GM12873 (cell line): Measurements from ENCODE around the gene CCDC7.

Experiments used
- TF ChIP-seq, protein P1 (sequence below): IDR thresholded peaks from 2 replicates; pipeline ENCODE4 v1.5.1; 2012; ENCODE audit warnings: low read depth, mild to moderate bottlenecking, moderate library complexity, low read length, control low read depth; ENCODE audit not compliant: insufficient read depth; ENCODE audit errors: missing control alignments

CCDC7 gene

DNA sequence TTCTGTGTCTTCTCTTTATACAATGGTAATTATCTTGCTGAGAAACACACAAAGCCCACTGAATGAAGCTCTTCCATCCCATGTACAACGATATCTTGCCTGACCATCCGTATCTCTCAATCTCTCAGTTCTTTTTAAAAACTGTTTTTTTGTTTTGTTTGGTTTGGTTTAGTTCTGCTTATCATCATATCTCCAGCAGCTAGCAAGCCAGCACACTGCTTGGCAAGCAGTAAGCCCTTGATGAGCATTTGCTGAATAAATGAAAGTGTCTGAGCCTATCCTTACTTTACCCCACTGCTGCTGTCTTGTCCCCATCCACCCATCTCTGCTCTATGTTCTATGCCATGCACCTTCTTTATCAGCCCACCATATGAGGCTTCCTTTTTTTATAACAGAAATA, 477.9 kb downstream of the CCDC7 start:
- TF ChIP-seq, protein P1, sequence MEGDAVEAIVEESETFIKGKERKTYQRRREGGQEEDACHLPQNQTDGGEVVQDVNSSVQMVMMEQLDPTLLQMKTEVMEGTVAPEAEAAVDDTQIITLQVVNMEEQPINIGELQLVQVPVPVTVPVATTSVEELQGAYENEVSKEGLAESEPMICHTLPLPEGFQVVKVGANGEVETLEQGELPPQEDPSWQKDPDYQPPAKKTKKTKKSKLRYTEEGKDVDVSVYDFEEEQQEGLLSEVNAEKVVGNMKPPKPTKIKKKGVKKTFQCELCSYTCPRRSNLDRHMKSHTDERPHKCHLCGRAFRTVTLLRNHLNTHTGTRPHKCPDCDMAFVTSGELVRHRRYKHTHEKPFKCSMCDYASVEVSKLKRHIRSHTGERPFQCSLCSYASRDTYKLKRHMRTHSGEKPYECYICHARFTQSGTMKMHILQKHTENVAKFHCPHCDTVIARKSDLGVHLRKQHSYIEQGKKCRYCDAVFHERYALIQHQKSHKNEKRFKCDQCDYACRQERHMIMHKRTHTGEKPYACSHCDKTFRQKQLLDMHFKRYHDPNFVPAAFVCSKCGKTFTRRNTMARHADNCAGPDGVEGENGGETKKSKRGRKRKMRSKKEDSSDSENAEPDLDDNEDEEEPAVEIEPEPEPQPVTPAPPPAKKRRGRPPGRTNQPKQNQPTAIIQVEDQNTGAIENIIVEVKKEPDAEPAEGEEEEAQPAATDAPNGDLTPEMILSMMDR = no peak
